Activated CD4-positive, alpha-beta T cell treated with anti-CD3 and anti-CD28 coated beads, Interleukin-2, Interleukin-4, amounts not matched to agents 100 ng/mL and 50 ng/mL, durations not matched to agents 16 hours and 8 hours (primary cell): Measurements from ENCODE around the gene SRRM1.
"Not testable (repeated sequence)": the region's sequence is repeated elsewhere in the genome, so short reads cannot be mapped to it uniquely, and the experiment has no call there.

Experiments
- DNase-seq: peaks from one replicate; pipeline ENCODE4 v3.0.0-alpha.2; 2020; ENCODE audit warnings: low spot score

SRRM1 gene

DNA sequence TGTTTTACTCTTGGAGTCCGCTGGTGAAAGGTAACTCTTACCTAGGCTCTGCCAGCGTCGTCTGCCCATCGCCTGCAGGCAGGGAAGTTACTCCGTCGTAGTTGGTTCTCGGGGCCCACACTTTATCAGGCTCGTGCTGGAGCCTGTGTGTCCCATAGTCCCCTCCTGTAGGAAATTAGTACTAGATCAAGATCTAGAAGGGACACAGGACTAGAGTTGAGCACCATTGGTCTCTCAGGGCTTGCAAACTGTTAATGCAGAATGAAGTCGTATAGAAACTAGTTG, 940 bp downstream of the SRRM1 start:
- DNase-seq: peak; percentile 22

DNA sequence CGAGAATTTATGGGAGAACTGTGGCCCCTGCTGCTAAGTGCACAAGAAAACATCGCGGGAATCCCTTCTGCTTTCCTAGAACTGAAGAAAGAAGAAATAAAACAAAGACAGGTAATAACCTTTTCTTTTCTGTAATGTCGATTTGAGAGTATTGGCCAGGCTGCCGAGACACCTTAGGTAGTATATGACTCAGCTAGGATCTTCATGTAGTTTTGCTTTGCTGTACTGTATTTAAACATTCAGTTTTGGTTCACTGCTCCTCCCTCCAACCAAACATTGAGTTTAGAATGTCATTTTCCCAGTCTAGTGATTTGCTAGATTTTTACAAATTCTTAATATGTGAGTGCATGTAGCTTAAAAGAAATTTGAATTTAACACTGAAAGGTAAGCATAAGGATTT, 5.8 kb downstream of the SRRM1 start:
- no peak for DNase-seq

DNA sequence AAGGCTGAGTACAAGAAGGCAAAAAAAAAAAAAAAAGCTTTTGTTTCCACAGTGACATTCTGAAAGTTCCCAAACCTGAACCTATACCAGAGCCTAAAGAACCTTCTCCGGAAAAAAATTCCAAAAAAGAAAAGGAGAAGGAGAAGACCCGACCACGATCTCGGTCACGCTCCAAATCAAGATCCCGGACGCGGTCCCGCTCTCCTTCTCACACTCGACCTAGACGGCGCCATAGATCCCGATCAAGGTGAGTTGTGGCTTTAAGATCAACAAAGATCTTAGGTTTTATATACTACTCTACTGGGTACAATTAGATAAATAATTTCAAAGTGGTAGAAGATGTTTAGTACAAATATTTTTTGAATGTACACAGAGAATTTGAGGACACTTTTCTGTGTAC, 9.3 kb downstream of the SRRM1 start:
- no peak for DNase-seq

DNA sequence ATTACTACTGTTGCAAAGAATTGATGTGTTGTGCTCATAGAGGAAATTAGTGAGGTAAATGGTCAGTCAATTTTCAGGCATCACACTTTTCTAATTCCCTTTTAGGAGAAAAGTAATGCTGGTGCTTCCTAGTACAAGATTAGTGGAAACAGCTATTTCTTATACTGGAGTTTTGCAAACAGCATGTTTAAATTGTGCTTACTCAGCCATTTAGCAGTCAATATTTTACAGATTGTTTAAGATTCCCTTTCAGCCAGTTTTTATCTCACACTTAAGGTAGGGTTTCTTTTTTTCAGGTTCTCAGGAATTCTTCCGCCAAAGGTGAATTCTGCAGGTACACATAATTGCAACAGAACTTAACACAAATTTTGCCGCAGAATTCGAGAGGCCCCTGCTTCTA, 10.9 kb downstream of the SRRM1 start:
- DNase-seq: no peak

DNA sequence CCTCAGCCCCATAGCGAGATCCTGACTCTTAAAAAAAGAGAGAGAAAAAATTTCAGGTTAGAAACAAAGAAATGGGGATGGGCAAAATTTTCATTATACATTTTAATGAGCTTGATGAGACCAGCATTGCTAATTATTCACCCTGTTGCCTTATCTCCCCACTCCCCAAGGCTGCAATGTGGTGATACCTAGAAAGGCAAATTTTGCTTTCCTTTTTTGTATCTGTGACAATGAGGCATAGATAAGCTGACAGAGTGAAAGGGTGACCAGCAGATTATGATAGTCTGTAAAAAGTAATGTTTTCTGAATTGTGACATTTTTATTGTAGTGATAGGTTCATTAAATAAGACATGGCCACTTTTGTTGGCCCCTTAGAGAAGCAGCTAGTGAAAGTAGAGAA, 12.9 kb downstream of the SRRM1 start:
- DNase-seq: no peak

DNA sequence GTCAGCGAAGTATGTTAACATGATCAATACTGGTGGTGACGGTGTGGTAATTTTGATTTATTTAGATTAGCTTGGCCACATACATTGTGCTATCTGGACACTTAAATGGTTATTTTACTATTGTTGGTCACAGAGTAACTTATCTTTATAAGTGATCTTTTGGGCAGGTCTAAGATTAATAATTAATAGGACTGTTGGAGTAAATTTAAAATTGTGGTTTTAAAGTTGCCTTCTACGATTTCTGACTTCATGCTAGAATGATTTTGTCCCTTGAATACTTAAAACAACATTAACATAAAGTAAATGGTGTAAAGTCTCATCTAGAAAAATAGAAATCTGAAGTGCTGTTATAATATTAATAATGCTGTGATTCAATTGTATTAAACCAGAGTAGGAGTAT, 14.7 kb downstream of the SRRM1 start:
- DNase-seq: no peak

DNA sequence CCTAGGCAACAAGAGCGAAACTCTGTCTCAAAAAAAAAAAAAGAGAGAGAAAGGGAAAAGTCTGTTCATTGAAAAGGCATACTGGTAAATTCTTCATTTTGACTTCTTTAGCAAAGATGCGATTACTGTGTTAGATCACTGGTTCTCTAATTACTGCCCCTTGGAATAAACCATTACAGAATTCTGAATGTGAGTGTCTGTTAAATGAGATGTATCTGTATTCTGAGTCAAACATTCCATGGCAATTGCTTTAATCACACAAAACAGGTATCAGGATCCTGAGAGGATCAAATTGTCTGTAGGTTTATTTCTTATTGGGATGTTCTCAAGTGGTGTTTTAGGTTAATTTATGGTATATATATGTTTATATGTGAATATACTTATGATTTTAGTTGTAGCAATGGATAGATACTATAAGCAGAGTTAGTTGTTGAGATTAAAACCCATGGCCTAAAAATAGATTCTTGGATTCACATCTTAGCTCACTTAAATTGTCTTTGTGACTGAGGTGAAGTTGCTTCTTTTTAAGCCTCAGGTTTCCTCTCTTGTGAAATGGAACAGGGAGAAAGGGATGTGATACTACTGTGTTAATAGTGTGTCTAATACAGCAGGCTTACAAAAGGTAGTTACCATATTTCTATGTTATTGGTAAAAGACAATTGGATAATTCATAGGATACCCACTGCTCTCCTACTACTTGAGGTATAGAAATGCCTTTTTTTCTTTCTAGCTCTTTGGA, 16.2 kb downstream of the SRRM1 start:
- DNase-seq: no peak

DNA sequence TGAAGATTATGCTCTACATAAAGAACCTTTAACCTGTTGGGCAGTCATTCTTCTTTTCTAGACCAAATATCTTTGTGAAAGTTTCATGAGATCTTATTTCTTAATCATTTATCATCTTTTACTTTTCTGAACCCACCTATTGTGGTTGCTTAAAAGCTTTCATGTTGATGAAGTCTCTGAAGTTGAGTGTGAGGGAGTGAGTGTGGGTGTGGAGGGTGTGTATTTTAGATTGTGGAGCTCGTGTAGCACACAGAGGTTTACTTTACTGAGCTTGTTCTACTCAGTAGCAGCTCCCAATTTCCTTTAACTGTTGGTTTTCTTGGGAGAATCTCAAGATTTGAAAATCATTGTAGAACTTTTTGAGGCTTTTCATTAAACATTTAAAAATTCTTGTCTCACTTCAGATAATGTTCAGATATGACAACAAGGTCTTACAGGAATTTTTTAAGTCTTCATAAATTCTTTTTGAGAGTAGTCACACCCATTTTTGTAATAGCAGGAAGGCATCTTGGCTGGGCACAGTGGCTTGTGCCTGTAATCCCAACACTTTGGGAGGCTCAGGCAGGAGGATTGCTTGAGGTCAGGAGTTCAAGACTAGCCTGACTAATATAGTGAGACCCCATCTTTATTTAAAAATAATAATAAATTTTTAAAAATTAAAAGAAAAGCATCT, 17.0 kb downstream of the SRRM1 start:
- no peak for DNase-seq

DNA sequence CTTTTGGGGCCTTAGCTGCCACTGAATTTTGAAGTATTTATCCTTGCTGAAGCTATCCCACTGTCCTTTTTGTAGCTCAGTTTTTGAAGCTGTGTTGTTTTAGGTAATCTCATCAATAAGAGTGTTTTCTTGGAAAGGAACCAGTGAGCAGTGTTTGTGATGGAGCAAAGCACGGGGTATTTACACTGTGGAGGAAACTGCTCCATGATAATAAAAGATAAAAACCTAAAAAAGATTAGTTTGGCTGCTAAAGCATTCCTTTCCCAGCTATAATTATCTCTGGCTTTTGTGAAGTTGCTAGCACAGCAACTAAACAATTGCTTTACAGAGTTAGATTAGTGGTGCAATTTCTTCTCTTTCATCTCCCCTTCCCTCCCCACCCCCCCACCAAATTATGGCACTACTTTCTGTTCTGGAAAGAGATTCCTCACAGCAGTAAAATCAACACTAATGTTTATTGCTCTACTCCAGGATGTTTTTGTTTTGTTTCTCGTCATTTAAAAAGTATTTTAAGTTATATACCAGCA, 21.5 kb downstream of the SRRM1 start:
- no peak for DNase-seq

DNA sequence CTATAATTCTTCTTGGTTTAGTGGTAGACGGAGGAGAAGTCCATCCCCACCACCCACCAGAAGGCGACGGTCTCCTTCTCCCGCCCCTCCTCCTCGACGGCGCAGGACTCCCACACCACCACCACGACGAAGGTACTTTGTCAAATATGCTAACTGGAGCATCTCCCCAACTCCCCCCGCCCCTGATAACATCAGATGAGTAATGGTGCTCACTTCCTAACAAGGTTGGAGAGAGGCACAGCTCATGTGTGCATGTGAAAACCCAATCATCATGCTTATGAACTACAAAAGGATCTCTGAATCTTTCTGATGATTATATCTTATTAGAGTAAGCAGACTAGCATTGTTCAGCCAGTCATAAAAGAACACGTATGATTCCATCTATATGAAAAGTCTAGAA, 23.7 kb downstream of the SRRM1 start:
- no peak for DNase-seq

DNA sequence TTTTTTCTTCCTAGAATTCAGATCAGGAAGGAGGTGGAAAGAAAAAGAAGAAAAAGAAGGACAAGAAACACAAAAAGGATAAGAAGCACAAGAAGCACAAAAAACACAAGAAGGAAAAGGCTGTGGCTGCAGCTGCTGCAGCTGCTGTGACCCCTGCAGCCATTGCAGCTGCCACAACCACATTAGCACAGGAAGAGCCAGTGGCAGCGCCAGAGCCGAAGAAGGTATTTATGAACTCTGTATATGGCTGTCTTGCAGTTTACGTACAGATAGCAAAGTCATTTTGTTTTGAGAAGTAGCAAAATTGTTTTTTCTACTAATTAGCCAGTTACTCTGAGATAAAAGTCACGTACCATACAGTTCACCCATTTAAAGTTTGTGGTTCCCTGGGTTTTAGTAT, 28.3 kb downstream of the SRRM1 start:
- DNase-seq: not testable (repeated sequence)

DNA sequence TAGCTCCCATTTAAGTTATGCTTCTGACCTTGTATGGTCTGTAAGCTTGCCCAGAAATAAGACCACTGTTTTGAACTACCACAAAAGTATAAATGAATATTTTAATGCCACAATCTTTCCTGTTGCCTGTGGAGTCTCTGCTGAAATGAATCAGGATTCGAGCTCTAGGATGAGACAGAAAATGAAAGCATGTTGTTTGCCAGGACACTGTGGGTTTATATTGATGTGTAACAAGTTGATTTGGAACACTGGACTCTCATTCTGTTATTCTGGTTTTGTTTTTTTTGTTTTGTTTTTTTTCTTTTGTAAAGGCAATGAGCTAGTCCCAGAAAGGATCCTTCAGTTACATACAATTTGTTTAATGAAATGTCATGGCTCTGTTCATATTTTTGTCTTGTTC, 29.6 kb downstream of the SRRM1 start:
- not testable (repeated sequence) for DNase-seq

DNA sequence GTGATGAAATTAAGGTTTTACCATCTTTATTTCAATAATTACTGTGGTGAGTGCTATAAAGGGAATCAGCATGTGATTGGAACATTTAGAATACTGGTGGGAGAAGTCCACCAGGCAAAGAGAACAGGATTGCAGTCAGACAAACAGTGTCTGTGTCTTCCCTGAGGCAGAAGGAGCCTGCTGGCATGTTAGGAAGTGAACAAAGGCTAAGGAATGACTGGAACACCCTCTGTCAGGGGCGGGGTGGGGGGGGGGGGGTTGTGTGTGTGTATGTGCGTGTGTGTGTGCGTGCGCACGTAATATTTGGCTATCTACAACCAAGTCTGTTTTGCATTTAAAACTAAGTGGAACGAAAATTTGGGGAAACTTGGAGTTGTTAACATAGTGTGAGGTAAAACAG, 30.2 kb downstream of the SRRM1 start:
- no peak for DNase-seq

DNA sequence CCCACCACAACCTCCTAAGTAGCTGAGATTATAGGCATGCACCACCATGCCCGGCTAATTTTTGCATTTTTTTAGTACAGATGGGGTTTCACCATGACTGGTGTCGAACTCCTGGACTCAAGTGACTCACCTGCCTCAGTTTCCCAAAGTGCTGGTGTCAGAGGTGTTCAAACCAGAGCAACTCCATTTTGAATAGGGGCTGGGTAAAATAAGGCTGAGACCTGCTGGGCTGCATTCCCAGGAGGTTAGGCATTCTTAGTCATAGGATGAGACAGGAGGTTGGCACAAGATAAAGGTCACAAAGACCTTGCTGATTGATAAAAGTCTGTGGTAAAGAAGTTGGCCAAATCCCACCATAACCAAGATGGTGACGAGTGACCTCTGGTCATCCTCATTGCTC, 35.3 kb downstream of the SRRM1 start:
- DNase-seq: not testable (repeated sequence)

DNA sequence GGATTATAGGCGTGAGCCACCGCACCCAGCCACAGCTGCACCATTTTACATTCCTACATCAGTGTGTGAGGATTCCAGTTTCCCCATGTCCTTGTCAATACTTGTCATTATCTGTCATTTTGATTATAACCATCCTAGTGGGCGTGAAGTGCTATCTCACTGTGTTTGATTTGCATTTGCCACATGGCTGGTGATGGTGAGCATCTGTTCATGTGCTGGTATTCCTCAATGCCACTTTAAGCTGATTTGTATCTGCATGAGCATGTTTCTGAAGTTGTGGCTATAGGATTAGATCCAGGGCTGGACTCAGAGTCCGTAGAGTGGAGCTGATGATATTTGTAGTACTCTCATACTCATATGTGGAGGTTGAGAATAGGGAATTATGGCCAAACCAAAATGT, 36.6 kb downstream of the SRRM1 start:
- DNase-seq: no peak

DNA sequence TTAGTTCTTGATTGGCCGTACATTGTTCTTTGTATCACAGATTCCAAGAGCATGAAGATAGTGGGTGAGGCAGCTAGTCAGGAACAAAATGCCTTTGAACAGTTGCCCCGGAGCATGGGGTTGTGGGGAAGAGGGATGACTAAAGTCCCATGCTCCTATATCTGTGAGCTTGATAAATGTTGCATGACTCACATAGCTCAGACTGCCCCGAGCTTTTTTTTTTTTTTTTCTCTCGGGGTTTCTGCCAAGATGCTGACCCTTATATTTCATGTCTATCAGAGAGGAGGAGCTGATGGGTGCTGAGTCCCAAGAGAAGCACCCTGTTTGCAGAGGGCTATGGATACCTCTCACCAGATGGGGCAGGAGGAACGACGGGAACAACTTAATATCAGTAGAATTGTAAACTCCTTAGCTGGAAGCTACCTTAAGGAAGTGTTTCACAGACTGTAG, 40.6 kb downstream of the SRRM1 start:
- no peak for DNase-seq

DNA sequence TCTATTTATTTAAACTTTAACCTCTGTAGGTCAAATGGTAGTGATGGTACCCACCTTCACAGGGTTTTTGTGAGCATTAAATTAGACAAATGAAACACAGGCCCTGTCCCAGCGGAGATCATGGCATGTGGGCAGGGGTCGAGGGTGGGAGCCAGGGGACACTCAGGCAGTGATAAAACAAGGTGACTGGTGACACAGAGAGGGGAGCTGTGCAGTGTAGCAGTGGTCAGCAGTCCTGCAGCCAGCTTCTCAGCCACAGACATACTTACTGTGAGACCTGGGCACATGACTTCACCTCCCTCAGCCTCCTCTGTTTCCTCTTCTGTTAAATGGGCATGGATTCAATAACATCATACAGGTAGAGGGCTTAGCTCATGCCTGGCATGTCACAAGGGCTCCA, 44.9 kb downstream of the SRRM1 start:
- no peak for DNase-seq

DNA sequence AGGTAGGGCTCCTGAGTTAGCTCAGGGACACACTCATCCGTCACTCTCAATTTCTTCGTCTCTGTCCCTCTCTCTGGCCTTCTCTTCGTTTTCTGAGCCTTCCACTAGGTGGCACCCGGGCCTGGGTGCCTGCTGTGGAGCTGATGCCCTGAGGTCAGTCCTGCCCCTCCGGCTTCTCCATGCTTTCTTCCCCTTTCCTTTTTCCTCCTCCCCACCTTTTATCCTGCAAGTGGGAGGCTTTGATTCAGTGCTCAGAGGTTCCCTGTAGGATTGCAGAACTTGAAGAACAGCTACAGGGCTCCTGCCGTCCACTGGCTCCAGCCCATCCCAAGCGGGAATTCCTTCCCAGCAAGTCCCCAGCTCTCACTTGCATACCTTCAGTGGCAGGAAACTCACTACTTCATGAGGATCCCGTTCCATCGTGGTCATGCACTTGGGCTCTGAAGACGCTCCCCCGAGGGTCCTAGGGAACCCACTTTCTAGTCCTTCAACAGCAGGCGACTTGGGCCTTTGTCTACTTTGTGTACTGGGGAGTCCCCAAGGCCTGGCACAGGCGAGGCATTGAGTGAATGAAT, 45.6 kb downstream of the SRRM1 start:
- DNase-seq: peak; percentile 55

DNA sequence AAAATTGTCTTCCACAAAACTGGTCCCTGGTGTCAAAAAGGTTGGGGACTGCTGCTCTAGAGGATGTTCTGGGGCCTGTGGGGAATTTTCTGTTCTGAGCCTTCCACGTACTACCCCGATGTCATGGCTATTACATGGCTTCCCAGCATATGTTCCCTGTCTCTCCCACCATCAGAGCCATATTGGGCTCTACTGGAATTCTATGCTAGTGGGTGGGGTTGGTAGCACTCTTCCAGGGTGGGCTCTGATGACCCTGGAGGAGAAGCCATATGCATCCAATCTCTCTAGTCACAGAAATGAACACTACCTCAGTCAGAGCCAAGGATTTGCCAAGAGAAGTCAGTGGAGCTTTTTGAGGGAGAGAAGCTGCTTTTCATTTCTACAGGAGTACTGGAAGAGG, 47.9 kb downstream of the SRRM1 start:
- DNase-seq: no peak

DNA sequence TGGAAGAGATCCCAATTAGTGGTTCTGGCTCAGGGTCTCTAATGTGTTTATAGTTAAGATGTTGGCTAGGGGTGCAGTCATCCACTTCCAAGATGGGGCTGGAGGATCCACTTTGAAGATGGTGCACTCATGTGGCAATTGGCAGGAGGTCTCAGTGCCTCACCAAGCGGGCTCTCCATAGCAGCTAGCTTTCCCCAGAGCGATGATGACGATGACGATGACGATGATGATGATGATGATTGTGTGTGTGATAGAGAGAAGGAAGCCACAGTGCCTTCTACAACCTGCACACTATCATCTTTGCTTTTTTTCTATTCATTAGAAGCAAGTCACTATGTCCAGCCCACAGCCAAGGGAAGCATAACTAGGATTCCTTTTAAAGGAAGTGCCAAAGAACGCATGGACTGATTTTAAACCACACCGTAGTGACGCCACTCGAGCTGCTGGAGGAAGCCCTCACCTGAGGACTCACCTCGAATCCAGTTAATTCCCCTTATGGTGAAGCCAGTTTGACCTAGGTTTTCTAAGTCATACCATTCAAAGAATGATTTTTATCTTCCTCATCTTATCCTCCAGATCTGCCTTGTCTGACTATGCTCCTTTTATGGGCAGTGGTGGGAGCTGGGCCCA, 49.4 kb downstream of the SRRM1 start:
- no peak for DNase-seq

DNA sequence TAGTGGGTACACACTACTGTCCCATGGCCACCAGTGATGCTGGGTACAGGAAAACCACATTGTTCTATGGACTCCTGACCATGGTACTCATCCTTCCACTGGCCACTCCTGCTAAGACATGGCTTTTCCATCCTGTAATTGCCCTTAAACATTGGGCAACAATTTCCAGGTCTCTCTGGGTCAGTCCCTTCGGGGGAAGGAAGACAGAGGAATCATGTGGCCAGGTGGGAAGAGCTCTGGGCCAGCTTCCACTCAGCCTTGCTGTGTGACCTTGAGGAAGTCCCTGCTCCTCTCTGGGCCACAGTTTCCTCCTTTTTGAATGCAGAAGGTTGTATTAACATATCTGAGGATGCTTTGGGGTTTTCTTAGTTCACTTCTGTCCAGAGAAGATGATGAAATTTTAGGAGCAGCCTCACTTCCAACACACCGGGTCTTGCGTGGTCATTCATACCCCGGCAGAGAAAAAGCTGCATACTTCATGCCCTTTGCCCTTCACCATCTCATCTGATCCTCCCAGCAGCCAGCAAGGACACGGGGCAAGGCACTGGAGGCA, 50.8 kb downstream of the SRRM1 start:
- no peak for DNase-seq

DNA sequence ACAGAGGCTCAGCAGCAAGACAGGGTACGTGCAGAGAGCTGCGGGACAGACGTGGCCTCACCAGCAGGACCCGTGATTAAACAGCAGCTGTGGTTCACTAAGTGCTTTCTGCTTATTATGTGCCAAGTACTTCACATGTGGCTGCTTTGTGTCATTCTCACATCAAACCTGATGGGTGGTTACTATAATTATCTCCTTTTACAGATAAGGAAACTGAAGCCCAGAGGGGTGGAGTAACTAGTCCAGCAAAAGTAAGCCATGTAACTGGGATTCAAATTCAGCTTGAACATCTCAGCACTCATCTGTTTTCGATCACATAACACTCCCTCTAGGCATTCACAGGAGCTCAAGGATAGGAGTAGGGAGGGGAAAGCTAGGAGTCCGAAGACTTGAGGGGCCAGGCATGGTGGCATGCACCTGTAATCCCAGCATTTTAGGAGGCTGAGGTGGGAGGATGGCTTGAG, 51.3 kb downstream of the SRRM1 start:
- DNase-seq: no peak
